GM21529 (cell line): ENCODE measurements around the gene ATRNL1.

ENCODE experiments used
- ATAC-seq: cut with Tn5 transposase; IDR thresholded peaks from one replicate; pipeline ENCODE4 v1.9.1; 2021; ENCODE audit not compliant: unreplicated experiment

ATRNL1 gene

DNA sequence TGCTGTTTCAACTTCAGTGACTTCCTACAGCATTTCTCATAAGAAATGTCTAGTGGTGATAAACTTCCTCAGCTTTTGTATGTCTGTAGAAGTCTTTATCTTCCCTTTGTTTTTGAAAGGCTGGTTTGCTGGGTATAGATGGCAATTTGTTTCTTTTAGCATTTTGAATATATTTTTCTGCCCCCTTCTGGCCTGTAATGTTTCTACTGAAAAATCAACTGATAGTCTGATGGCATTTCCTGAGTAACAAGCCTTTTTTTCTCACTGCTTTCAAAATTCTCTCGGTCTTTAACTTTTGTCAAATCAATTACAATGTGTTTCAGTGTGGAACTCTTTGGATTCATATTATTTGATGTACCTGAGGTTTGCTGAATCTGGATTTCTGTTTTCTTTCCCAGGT is 487.1 kb downstream of the ATRNL1 start:
- ATAC-seq = no peak

DNA sequence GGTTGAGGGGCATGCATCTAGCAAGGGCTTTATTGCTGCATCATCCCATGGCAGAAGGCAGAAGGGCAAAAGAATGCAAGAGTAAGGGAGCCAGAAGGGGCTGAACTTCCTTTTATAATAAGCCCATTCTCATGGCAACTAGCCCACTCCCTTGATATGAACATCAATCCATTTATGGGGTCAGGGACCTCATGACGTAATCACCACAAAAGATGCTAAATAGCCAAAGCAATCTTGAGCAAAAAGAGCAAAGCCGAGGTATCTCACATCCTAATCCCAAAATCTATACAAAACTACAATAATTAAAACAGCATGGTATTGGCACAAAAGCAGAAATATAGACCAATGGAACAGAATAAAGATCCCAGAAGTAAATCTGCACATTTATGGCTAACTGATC is 499.9 kb downstream of the ATRNL1 start:
- ATAC-seq = no peak

GRCh38 chr10:115604627-115605026 is 511.5 kb downstream of the ATRNL1 start:
- no peak for ATAC-seq

DNA sequence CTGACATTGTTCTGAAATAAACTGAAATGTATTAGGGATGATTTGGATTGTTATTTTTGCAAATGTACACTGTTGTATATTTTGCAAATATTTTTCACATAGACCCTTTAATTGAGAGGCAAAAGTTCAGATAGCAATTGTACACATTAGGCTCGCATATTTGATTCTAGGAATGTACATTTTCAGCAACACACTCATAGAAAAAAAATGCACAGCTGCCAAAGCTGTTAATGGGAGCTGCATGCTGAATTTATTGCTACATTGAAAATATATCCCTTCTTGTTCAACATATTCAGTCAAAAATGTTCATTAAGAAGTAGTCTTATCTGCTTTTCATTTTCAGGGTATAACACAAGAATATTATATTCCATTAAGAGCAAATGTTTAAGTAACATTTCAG is 512.9 kb downstream of the ATRNL1 start:
- ATAC-seq = no peak

GRCh38 chr10:115606741-115607140 is 513.6 kb downstream of the ATRNL1 start:
- no peak for ATAC-seq

DNA sequence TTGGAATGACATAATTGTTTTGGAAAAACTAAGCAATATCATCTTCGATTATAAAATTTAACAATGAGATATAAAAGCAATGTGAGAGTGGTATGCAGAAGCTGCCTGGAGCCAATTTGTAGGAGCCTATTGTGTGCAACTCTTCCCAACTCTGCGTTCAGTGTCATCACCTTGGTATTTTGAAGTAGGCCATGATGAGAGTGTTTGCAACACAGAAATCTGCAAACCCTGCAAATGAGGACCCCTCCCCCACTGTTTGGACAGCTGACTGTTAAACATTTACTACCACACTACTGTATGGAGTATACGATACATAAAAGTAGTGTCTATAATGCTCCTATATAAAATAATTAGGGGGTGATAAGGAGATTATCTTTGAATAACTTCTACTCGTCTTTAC is 531.3 kb downstream of the ATRNL1 start:
- ATAC-seq = no peak

- no peak for ATAC-seq
These were observed 535.5 kb downstream of the ATRNL1 start for GRCh38 chr10:115628616-115629015.

- no peak for ATAC-seq
These were observed 545.1 kb downstream of the ATRNL1 start for GRCh38 chr10:115638246-115638645.

DNA sequence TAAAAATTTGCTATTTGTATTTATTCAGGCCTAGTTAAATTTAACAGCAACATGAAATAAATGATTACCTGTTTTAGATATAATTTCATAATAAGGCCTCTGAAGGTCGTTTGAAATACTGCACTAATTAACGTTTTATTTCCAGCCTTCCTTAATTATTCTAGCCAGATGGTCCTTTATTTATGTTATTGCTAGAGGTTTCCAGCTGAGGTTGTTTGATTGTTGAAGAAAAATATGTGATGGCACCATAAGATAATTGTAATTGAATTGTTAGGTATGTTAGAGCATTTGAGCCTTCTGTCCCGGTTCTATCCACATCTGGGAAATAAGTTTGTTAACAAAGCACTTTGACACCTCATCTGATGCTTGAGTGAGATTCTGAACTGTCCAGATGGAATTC is 556.1 kb downstream of the ATRNL1 start:
- ATAC-seq = no peak

DNA sequence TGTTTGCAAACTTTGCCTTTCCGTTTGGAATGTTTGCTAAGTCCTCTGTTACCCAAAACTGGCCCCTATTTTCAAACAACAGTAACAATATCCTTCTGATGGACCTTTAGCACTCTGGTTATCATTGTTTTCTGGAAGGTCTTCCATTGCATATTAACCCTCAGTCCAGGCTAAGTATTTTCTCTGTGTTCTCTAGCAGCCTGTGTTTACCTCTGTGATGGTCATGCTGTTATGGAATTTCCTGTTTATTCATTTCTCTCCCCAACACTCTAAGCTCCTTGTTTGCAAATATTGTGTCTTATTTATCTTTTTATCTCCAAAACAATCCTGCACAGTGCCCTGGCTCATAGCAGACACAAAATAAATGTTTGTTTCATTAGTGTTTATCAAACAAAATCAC is 560.3 kb downstream of the ATRNL1 start:
- ATAC-seq = no peak

DNA sequence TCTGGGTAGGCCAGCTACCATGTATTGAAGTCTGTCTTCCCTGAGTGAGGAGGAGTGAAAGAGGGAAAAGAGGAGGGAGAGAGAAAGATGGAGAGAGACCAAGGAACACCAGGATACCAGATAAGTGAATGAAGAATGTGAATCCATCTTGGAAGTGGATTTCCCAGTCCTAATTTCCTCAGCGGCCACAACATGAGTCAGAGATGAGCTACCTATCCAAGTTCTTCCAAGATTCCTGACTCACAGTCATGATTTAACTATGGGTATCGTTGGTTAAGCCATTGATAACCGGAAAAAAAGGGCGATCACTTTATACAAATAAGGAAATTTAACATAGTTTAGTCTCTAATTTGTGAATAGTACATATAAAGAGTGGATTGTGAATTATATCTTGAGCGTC is 561.8 kb downstream of the ATRNL1 start:
- no peak for ATAC-seq

GRCh38 chr10:115657161-115657860 is 564.1 kb downstream of the ATRNL1 start:
- no peak for ATAC-seq

GRCh38 chr10:115659616-115660015 is 566.5 kb downstream of the ATRNL1 start:
- ATAC-seq = no peak

DNA sequence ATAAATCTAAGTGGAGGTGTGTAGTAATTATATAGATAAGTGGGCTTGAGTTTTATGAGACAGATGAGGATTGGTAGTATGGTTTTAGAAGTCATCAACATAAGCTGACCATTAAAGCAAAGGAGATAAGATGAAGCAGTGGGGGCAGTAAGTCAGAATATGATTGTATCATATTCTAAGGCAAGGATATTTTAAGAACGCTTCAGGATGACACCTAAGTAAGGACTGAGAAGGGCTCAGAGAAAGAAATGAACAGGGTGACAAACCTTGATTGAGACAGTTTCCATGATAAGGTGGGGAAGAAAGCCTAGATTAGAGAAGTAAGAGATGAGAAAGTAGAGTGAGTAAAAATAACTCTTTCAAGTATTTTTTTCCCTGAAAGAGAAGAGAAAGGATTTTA is 567.2 kb downstream of the ATRNL1 start:
- no peak for ATAC-seq

DNA sequence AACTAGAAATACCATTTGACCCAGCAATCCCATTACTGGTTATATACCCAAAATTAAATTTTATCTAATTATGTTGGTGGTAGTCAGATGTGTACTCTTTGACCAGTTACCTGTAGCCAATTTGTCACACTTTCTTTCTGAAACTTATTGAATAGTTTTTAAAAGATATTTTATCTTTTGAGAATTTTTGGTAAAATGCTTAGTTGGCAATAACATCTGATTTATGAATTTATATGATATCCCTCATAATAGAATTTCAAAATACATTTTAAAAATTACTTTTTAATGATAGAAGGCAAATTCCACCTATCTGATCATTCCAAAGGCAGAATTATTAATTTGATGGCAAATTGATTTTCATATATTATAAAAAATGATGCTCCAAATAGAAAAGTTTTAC is 569.3 kb downstream of the ATRNL1 start:
- ATAC-seq = no peak

DNA sequence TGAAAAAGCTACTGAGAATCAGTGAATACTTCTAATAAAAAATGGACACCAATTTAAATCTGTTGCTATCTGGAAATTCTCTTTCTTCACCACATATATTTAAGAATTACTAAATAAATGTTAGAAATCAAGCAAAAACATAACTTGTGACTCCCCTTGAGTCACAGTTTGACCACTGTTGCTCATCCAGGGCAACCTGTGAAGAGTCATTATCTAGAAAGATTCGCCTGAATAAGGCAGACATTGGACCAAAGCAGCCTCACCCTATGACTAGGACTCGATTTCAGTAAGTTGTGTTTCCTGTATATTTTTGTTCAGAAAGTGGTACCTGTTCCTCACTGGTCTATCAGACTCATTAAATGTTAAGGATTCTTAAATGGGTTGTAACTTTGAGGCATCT is 572.4 kb downstream of the ATRNL1 start:
- ATAC-seq = no peak

- no peak for ATAC-seq
These were observed 581.3 kb downstream of the ATRNL1 start for GRCh38 chr10:115674496-115674895.

DNA sequence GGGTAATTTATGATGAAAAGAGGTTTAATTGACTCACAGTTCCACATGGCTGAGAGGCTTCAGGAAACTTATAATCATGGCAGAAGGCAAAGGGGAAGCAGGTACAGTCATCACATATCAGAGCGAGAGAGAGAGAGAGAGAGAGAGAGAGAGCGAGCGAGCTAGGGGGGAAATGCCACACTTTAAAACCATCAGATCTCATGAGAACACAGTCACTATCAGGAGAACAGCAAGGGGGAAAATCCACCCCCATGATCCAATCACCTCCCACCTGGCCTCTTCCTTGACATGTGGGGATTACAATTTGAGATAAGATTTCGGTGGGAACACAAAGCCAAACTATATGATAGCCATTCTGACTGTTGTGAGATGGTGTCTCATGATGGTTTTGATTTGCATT is 603.6 kb downstream of the ATRNL1 start:
- no peak for ATAC-seq

- no peak for ATAC-seq
These were observed 612.9 kb downstream of the ATRNL1 start for GRCh38 chr10:115706026-115706425.

DNA sequence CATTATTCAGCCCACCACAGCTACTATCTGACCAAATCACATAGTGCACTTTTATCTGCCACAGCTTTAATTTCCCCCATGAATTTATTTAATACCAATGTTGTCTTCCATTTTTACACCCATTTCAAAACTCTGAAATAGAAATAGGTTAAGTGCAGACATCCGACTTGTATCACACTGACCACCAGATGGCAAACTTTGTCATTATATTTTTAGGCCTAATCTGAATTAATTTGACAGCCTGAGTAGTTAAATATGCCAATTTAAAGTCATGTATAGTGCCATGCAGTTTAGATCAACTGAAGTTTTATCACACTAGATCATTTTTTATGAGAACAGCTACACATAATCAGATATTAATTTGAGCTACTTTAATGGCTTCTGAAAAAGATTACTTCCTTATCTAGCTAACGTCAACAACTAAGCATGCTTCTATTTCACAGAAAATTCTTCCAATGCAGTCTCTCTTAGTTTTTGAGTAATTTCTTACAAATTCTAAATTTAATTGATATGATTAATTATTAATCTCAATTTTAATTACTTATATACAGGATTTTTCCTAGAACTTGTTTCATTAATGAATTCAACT is 613.4 kb downstream of the ATRNL1 start:
- no peak for ATAC-seq

- ATAC-seq = no peak
These were observed 617.0 kb downstream of the ATRNL1 start for GRCh38 chr10:115710136-115710535.

GRCh38 chr10:115711306-115711705 is 618.1 kb downstream of the ATRNL1 start:
- ATAC-seq = no peak

DNA sequence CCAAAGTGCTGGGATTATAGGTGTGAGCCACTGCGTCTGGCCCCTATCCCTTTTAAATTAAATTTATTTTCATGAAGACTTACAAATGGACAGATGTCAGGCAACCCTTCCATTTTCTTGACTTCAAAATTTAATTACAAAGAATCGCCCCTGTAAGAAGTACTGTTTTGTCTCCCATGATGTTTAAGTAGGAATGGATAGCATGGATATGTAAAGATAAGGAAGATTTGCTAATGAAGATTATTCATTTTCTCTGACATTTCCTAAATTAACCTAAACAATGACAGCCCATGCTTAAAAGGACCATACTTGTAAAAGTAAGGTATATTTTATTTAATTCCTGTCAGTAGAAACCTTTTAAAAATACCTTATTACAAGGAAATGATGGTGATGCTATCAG is 627.0 kb downstream of the ATRNL1 start:
- no peak for ATAC-seq
